HG03469 (cell line): Measurements from ENCODE around the gene TMEM204.
"Not testable (repeated sequence)": the region's sequence is repeated elsewhere in the genome, so short reads cannot be mapped to it uniquely, and the experiment has no call there.

Experiments used
- ATAC-seq: cut with Tn5 transposase; IDR thresholded peaks from one replicate; pipeline ENCODE4 v1.9.1; 2021; ENCODE audit warnings: mild to moderate bottlenecking, moderate library complexity, moderate number of reproducible peaks; ENCODE audit not compliant: unreplicated experiment

Gene TMEM204

GRCh38 chr16:1581804-1582203 is 48.3 kb downstream of the TMEM204 start:
- ATAC-seq = no peak

GRCh38 chr16:1583180-1583579 is 49.7 kb downstream of the TMEM204 start:
- no peak for ATAC-seq

- ATAC-seq = no peak
These were observed 51.5 kb downstream of the TMEM204 start for GRCh38 chr16:1584926-1585484.

GRCh38 chr16:1590366-1590765 is 56.9 kb downstream of the TMEM204 start:
- ATAC-seq = no peak

GRCh38 chr16:1590930-1591705 is 57.7 kb downstream of the TMEM204 start:
- no peak for ATAC-seq

GRCh38 chr16:1592446-1592845 is 59.0 kb downstream of the TMEM204 start:
- ATAC-seq = no peak

GRCh38 chr16:1595511-1595910 is 62.0 kb downstream of the TMEM204 start:
- ATAC-seq = not testable (repeated sequence)

- no peak for ATAC-seq
These were observed 63.0 kb downstream of the TMEM204 start for GRCh38 chr16:1596516-1596915.

GRCh38 chr16:1597154-1597553 is 63.7 kb downstream of the TMEM204 start:
- ATAC-seq = no peak

GRCh38 chr16:1601031-1601430 is 67.6 kb downstream of the TMEM204 start:
- no peak for ATAC-seq

GRCh38 chr16:1601489-1601888 is 68.0 kb downstream of the TMEM204 start:
- no peak for ATAC-seq

GRCh38 chr16:1602285-1602684 is 68.8 kb downstream of the TMEM204 start:
- ATAC-seq = no peak
